OCI-LY7 (cell line): Measurements from ENCODE around the gene EFHD1. TPM values are rescaled to one million over a fixed set of nuclear protein-coding genes. Genes with fewer than 3 reads are reported as not detected.

Source experiments
- BruUV-seq: library from RNA; stranded (reverse); fragments of 400-500 nt; replicated peaks from 2 replicates; lab custom pipeline; 2021; lab: Mats Ljungman, UMichigan
- CTCF ChIA-PET: fragments of 300-600 bp; sonication (Branson Sonifier 250); formaldehyde crosslinking; loops from one replicate; lab custom pipeline; 2022; ENCODE audit warnings: antibody characterized with exemption; ENCODE audit not compliant: unreplicated experiment; lab: Charles Lee
- POLR2A ChIA-PET: fragments of 300-600 bp; sonication (Branson Sonifier 250); formaldehyde crosslinking; loops from one replicate; lab custom pipeline; 2022; ENCODE audit warnings: antibody characterized with exemption; lab: Charles Lee
- DNase-seq: peaks from one replicate; pipeline ENCODE4 v3.0.0-alpha.2; 2015; ENCODE audit warnings: low spot score
- H2AFZ ChIP-seq: fragments of 200-600 bp; sonication (generic), shearing (Covaris generic); 2 replicates; pipeline ENCODE4 v1.6.1; 2014; ENCODE audit warnings: mild to moderate bottlenecking, antibody characterized with exemption, low read length, moderate library complexity
- H3K27ac ChIP-seq: fragments of 200-600 bp; sonication (generic); 2 replicates; pipeline ENCODE4 v1.5.1; 2014; ENCODE audit warnings: mixed run types, low read depth, mild to moderate bottlenecking, moderate library complexity, low read length, inconsistent platforms; ENCODE audit not compliant: poor library complexity, severe bottlenecking
- H3K36me3 ChIP-seq: fragments of 200-600 bp; sonication (generic); 2 replicates; pipeline ENCODE4 v1.6.1; 2014; ENCODE audit warnings: mild to moderate bottlenecking, antibody characterized with exemption, low read length, moderate library complexity, mixed read lengths; ENCODE audit not compliant: insufficient read depth
- H3K4me1 ChIP-seq: fragments of 200-600 bp; sonication (generic); 2 replicates; pipeline ENCODE4 v1.5.1; 2014; ENCODE audit warnings: mild to moderate bottlenecking, low read length; ENCODE audit not compliant: insufficient read depth, poor library complexity, severe bottlenecking
- H3K4me2 ChIP-seq: fragments of 200-600 bp; sonication (generic); 2 replicates; pipeline ENCODE4 v1.6.1; 2014; ENCODE audit warnings: mild to moderate bottlenecking, low read length
- H3K4me3 ChIP-seq: fragments of 200-600 bp; sonication (generic); 2 replicates; pipeline ENCODE4 v1.5.1; 2014; ENCODE audit warnings: mild to moderate bottlenecking, low read depth, low read length; ENCODE audit not compliant: poor library complexity, severe bottlenecking
- H3K79me2 ChIP-seq: fragments of 200-600 bp; sonication (generic); 2 replicates; pipeline ENCODE4 v1.6.1; 2016; ENCODE audit warnings: low read depth, mild to moderate bottlenecking, low read length, moderate library complexity, mixed read lengths; ENCODE audit not compliant: insufficient read depth
- H3K9me2 ChIP-seq: fragments of 200-600 bp; sonication (generic); 2 replicates; pipeline ENCODE4 v1.6.1; 2016; ENCODE audit warnings: mild to moderate bottlenecking, low read length, mixed read lengths; ENCODE audit not compliant: insufficient read depth
- H3K9me3 ChIP-seq: fragments of 200-600 bp; sonication (generic); 2 replicates; pipeline ENCODE4 v1.6.1; 2014; ENCODE audit warnings: mild to moderate bottlenecking, mixed run types, low read length, mixed read lengths
- H4K20me1 ChIP-seq: fragments of 200-600 bp; sonication (generic); 2 replicates; pipeline ENCODE4 v1.6.1; 2014; ENCODE audit warnings: mild to moderate bottlenecking, antibody characterized with exemption, low read length, moderate library complexity, mixed read lengths; ENCODE audit not compliant: insufficient read depth
- EZH2phosphoT487 ChIP-seq: fragments of 200-600 bp; sonication (generic); IDR thresholded peaks from 2 replicates; pipeline ENCODE4 v1.6.1; 2018; ENCODE audit warnings: low read depth, borderline replicate concordance, mild to moderate bottlenecking, mixed run types, antibody characterized with exemption, low read length, moderate library complexity, mixed read lengths
- intact Hi-C: fragments of 100-400 bp; cut with micrococcal nuclease; formaldehyde crosslinking; loops from one replicate; pipeline ENCODE4 v1.10.0; 2022; ENCODE audit not compliant: unreplicated experiment
- total RNA-seq, 2 experiments: library from RNA; depleted of rRNA in 1 of 2; stranded (reverse); fragments of >200 nt in 1 of 2; shearing (Covaris generic) in 1 of 2; gene quantifications; 2 replicates each; pipeline ENCODE4 v1.2.3, GENCODE V29; 2014 to 2022
- TF ChIP-seq, protein P1 (sequence below): fragments of 200-600 bp; sonication (generic); conservative IDR thresholded peaks from 2 replicates; pipeline ENCODE4 v1.5.1; 2014; ENCODE audit warnings: mild to moderate bottlenecking, antibody characterized with exemption, low read length, moderate library complexity, mixed read lengths

Gene EFHD1
- total RNA-seq, 2 experiments from 2014 or later = not detected

DNA sequence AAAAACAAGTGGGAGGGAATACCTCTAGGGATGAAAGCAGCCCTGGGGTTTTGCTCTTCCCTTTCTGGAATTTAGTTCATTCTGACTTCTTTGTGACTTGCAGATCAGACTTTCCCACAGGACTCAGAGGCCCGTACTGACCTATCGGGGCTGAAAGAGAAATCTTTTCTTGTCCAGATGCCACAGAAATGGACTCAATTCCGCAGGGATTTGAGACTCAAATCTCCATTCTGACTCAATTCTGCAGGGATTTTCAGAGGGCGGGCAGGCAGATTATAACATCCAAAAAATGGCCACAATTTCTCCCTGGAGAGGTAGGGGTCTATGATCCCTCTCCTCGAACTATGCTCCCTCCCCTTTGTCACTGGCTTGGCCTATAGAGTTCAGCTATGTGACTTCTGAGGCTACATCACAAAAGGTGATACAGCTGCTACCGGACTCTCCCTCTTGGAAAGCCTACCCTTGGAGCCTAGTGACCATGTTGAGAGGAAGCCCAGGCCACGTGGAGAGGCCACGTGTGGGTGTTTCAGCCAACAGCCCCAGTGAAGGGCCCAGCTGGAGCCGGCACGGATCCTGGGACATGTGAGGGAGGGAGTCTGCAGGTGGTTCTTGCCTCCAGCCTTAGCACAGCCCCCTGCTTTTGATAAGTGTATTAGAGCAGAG lies 4.8 kb upstream of the EFHD1 start:
- DNase-seq = no peak
- intact Hi-C loops = no loop called here
- Histone ChIP-seq H3K9me3 (no peaks in the 10 kb centered on the region), H3K9me2 (no peaks in the 10 kb centered on the region), H3K4me2 (no peak overlapping the region), H4K20me1 (no peaks in the 10 kb centered on the region), H2AFZ (no peak overlapping the region), H3K4me3 (no peak overlapping the region), H3K36me3 (no peaks in the 10 kb centered on the region), H3K27ac (no peak overlapping the region), H3K4me1 (no peaks in the 10 kb centered on the region), H3K79me2 (no peaks in the 10 kb centered on the region)
- TF ChIP-seq, protein P1, sequence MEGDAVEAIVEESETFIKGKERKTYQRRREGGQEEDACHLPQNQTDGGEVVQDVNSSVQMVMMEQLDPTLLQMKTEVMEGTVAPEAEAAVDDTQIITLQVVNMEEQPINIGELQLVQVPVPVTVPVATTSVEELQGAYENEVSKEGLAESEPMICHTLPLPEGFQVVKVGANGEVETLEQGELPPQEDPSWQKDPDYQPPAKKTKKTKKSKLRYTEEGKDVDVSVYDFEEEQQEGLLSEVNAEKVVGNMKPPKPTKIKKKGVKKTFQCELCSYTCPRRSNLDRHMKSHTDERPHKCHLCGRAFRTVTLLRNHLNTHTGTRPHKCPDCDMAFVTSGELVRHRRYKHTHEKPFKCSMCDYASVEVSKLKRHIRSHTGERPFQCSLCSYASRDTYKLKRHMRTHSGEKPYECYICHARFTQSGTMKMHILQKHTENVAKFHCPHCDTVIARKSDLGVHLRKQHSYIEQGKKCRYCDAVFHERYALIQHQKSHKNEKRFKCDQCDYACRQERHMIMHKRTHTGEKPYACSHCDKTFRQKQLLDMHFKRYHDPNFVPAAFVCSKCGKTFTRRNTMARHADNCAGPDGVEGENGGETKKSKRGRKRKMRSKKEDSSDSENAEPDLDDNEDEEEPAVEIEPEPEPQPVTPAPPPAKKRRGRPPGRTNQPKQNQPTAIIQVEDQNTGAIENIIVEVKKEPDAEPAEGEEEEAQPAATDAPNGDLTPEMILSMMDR = no peak
- TF ChIP-seq EZH2phosphoT487 = no peak
- POLR2A ChIA-PET = interaction anchor here (0.5 kb wide), 1 partner anchor 65 kb away, joined by 3 read pairs; no protein-coding TSS in a partner anchor
- CTCF ChIA-PET = no interaction called here
- no TSS peak for BruUV-seq

DNA sequence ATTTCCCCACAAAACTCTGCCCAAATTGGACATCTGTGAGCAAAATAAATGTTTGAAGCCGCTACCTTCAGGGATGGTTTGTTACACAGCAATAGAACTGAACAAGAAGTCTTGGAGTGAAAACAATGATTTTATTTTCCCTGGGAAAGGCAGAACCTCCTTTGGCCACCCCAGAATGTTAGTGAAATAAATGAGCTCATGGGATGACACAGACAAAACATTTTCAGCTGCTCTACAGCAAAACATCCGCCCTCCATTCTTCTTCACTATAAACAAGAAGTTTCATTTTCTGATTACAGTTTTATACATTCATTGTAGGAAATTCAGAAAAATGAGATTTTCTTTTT lies 4.3 kb upstream of the EFHD1 start:
- no peak overlapping the region for H2AFZ ChIP-seq
- H3K4me2 ChIP-seq = no peak overlapping the region
- H3K9me3 ChIP-seq = no peaks in the 10 kb centered on the region
- intact Hi-C loops = no loop called here
- H3K36me3 ChIP-seq = no peaks in the 10 kb centered on the region
- POLR2A ChIA-PET = interaction anchor here (0.5 kb wide), 1 partner anchor 66 kb away, joined by 3 read pairs; no protein-coding TSS in a partner anchor
- no peaks in the 10 kb centered on the region for H3K4me1 ChIP-seq
- CTCF ChIA-PET = no interaction called here
- H3K9me2 ChIP-seq = no peaks in the 10 kb centered on the region
- H3K79me2 ChIP-seq = no peaks in the 10 kb centered on the region
- H4K20me1 ChIP-seq = no peaks in the 10 kb centered on the region
- BruUV-seq = no TSS peak
- TF ChIP-seq, protein P1 = no peak
- TF ChIP-seq EZH2phosphoT487 = no peak
- H3K27ac ChIP-seq = no peak overlapping the region
- DNase-seq = no peak
- no peak overlapping the region for H3K4me3 ChIP-seq

DNA sequence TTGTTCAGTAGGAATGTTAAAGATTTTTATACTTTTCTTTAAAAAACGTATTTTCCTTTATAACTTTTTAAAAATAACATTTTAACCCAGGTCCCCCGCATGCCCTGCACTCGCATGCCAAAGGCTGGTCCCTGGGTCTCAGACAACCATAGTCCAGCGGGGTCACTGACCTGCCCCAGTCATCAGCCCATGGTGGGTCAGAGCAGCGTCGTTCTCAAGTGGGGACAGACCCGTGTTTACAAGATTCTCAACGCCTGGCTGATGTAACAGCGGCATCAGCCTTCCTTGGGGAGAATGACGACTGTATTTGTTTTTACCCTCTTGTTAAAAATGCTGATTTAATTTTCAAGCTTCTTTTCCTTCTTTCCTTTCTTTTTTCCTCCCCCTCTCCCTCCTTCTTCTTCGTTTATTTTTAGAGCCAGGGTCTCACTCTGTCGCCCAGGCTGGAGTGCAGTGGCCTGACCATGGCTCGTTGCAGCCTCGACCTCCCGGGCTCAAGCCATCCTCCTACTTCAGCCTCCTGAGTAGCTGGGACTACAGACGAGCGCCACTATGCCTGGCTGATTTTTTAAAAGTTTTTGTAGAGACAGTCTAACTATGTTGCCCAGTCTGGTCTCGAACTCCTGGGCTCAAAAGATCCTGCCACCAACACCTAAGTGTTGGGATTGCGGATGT lies 1.0 kb upstream of the EFHD1 start:
- TF ChIP-seq, protein P1 = no peak
- TF ChIP-seq EZH2phosphoT487 = no peak
- Histone ChIP-seq H3K9me3 (no peaks in the 10 kb centered on the region), H4K20me1 (no peaks in the 10 kb centered on the region), H3K9me2 (no peaks in the 10 kb centered on the region), H3K36me3 (no peaks in the 10 kb centered on the region), H3K79me2 (no peaks in the 10 kb centered on the region), H3K27ac (no peak overlapping the region), H2AFZ (no peak overlapping the region), H3K4me1 (no peaks in the 10 kb centered on the region), H3K4me3 (no peak overlapping the region), H3K4me2 (no peak overlapping the region)
- no peak for DNase-seq
- no TSS peak for BruUV-seq
- ChIA-PET POLR2A (no interaction called here), CTCF (no interaction called here)
- intact Hi-C loops = no loop called here
